Sigmoid colon (tissue), 7 donors: Measurements from ENCODE around the gene NME4. TPM values are rescaled to one million over a fixed set of nuclear protein-coding genes. Genes with fewer than 3 reads are reported as not detected.

Experiments used
- DNase-seq: peaks from one replicate; pipeline ENCODE4 v3.0.0-alpha.2; 2019
- H3K27ac ChIP-seq, 4 donors: fragments of 200-600 bp; sonication (generic); one replicate each; pipeline ENCODE4 v1.5.1; 2016 to 2019; ENCODE audit warnings: mild to moderate bottlenecking in 1 of 4
- H3K27me3 ChIP-seq, 3 donors: fragments of 200-600 bp; sonication (generic); one replicate each; pipeline ENCODE4 v1.5.1; 2019; ENCODE audit warnings: mild to moderate bottlenecking in 1 of 3
- H3K36me3 ChIP-seq, 4 donors: fragments of 200-600 bp; sonication (generic); one replicate each; pipeline ENCODE4 v1.5.1; 2016 to 2019
- H3K4me1 ChIP-seq, 4 donors: fragments of 200-600 bp; sonication (generic); one replicate each; pipeline ENCODE4 v1.5.1; 2017 to 2019
- H3K4me3 ChIP-seq, 4 donors: fragments of 200-600 bp; sonication (generic); one replicate each; pipeline ENCODE4 v1.5.1; 2017 to 2019; ENCODE audit warnings: mild to moderate bottlenecking in 2 of 4, moderate library complexity in 1 of 4
- H3K9me3 ChIP-seq, 4 donors: fragments of 200-600 bp in 3 of 4; sonication (generic) in 3 of 4; one replicate each; pipeline versions ENCODE4 v1.5.1 to v1.6.1; 2013 to 2019
- EP300 ChIP-seq, 4 donors: sonication (generic); formaldehyde crosslinking; IDR thresholded peaks; one replicate each; pipeline ENCODE4 v1.6.1; 2017; ENCODE audit warnings: antibody characterized with exemption in 4 of 4
- POLR2A ChIP-seq, 2 donors: fragments of 450-650 bp; IDR thresholded peaks; one replicate each; pipeline ENCODE4 v1.6.1; 2016; ENCODE audit warnings: antibody characterized with exemption in 2 of 2, mild to moderate bottlenecking in 2 of 2, moderate library complexity in 2 of 2
- POLR2AphosphoS5 ChIP-seq, 4 donors: sonication (generic); formaldehyde crosslinking; IDR thresholded peaks; one replicate each; pipeline ENCODE4 v1.6.1; 2017; ENCODE audit warnings: antibody characterized with exemption in 4 of 4
- WGBS, 2 donors: extraction: QIAGEN DNeasy Blood & Tissue Kit; methylation state at CpG; one replicate each; pipeline ENCODE4 v1.1.7; 2013; 5-methylcytosine and 5-hydroxymethylcytosine counted together
- intact Hi-C: fragments of 100-400 bp; cut with DNase I; formaldehyde crosslinking; loops from one replicate; pipeline ENCODE4 v1.15.1; 2023
- polyA plus RNA-seq, 3 donors: library from polyadenylated mRNA; stranded (reverse); fragments of 200-250 nt; gene quantifications; one replicate each; pipeline ENCODE4 v1.2.3, GENCODE V29; 2013
- total RNA-seq, 4 donors: library from RNA; depleted of rRNA; stranded (reverse); fragments of >200 nt; gene quantifications; one replicate each; pipeline ENCODE4 v1.1.0, GENCODE V29; 2016
- TF ChIP-seq, protein P1 (sequence below), 4 experiments: fragments of 450-650 bp in 3 of 4; fragments of 200-600 bp in 1 of 4; IDR thresholded peaks; one replicate each; pipeline ENCODE4 v1.5.1; 2016 to 2019; ENCODE audit warnings: antibody characterized with exemption in 4 of 4, mild to moderate bottlenecking in 3 of 4, moderate library complexity in 2 of 4
- donor health status: healthy with polysubstance abuse.
- donor health status: Bipolar disorder and iron deficiency.
- donor health status: healthy.

The NME4 gene
- total and polyA plus RNA-seq, 7 donors, result 39.6 to 281 (median 138) TPM

DNA sequence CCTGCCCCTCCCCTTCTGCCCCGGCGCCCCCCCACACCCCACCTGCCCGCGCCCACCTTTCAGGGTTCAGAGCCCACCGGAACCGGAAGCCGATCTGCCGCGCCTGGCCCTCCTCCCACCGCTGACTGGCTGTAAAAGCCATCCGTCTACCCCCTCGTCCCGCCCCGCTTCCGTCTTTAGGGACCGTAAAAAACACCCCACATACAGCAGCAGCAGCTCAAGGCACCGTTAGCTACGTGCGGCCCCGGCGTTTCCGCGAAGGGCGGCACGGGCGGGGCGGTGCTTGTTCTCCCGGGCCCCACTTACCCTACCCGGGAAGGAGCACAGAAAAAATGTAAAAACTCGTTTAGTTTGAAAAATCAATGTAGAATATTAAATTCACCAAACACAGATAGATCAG, 26.6 kb upstream of the NME4 start, which contains the start of gene MRPL28:
TSS of gene MRPL28 (minus strand) at position 96 of the 400 bp plus-strand sequence. CDS start 320 bp downstream, outside the sequence.
- H3K4me1 ChIP-seq, result peaks cover 3 to 20% (median 18%) of the 10 kb centered on the region in 4 donors
- intact Hi-C loops, result loop anchor here (5.0 kb wide), 1 partner anchor 48 kb away; no protein-coding TSS in a partner anchor
- no peaks in the 10 kb centered on the region for H3K27me3 ChIP-seq
- H3K27ac ChIP-seq, result peak within 1 kb of the TSS; percentile 76 to 79 (median 76)
- no peaks in the 10 kb centered on the region for H3K9me3 ChIP-seq
- TF ChIP-seq EP300 (IDR thresholded peaks at IDR 0.05) (no peak), POLR2AphosphoS5 (IDR thresholded peaks at IDR 0.05) (peak; percentile 14 to 79 (median 53))
- peaks cover 14 to 69% (median 35%) of the 10 kb centered on the region in 4 donors for H3K36me3 ChIP-seq
- peak; percentile 98 for DNase-seq
- WGBS, 2 donors, result 1% methylated on average over 30 of the region's 30 CpGs
- H3K4me3 ChIP-seq, result peak within 1 kb of the TSS; percentile 44 to 59 (median 55)

DNA sequence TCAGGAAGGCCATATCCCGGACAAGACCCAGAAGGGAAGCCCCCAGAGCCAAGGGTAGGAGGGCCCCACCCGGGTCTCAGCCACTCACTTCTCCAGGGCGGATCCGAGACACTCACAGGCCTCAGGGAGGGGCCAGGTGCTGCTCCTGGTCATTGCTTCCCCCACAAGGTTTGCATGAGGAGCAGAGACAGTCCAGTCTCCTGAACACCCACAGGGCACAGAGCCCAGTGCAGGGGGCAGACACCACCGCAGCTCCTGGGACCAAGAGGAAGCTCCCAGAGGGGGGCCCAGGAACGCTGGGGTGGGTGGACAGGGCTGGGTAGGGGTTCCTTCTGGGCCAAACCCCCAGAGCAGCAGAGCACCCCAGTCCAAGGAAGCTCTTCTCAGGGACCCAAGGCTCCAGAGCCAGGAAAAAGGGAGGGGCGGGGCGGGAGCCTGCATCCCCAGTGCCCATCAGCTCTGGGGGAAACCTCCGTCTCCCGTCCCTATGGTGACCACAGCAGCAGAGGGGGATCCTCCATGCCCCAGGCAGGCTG, 26.0 kb upstream of the NME4 start:
- Histone ChIP-seq H3K27me3 (no peaks in the 10 kb centered on the region), H3K4me1 (peaks cover 3 to 20% (median 18%) of the 10 kb centered on the region in 4 donors), H3K9me3 (no peaks in the 10 kb centered on the region), H3K36me3 (peaks cover 14 to 74% (median 39%) of the 10 kb centered on the region in 4 donors), H3K27ac (peak overlapping the region; percentile 76 to 79 (median 76)), H3K4me3 (peak overlapping the region in 3 of 4 donors; percentile 53 to 59 (median 57))
- peak; percentile 70 for DNase-seq
- TF ChIP-seq EP300 (IDR thresholded peaks at IDR 0.05) (no peak), POLR2A (IDR thresholded peaks at IDR 0.05) (no peak), POLR2AphosphoS5 (IDR thresholded peaks at IDR 0.05) (no peak)
- TF ChIP-seq, protein P1, sequence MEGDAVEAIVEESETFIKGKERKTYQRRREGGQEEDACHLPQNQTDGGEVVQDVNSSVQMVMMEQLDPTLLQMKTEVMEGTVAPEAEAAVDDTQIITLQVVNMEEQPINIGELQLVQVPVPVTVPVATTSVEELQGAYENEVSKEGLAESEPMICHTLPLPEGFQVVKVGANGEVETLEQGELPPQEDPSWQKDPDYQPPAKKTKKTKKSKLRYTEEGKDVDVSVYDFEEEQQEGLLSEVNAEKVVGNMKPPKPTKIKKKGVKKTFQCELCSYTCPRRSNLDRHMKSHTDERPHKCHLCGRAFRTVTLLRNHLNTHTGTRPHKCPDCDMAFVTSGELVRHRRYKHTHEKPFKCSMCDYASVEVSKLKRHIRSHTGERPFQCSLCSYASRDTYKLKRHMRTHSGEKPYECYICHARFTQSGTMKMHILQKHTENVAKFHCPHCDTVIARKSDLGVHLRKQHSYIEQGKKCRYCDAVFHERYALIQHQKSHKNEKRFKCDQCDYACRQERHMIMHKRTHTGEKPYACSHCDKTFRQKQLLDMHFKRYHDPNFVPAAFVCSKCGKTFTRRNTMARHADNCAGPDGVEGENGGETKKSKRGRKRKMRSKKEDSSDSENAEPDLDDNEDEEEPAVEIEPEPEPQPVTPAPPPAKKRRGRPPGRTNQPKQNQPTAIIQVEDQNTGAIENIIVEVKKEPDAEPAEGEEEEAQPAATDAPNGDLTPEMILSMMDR (IDR thresholded peaks at IDR 0.05), result no peak
- WGBS, 2 donors, result 53 to 66% methylated on average over 10 of the region's 10 CpGs
- intact Hi-C loops, result loop anchor here (5.0 kb wide), 1 partner anchor 49 kb away; no protein-coding TSS in a partner anchor

GRCh38 chr16:371515-372301, 25.3 kb upstream of the NME4 start:
- Histone ChIP-seq H3K4me1 (peaks cover 3 to 20% (median 18%) of the 10 kb centered on the region in 4 donors), H3K4me3 (no peak overlapping the region), H3K36me3 (peaks cover 12 to 76% (median 44%) of the 10 kb centered on the region in 4 donors), H3K9me3 (no peaks in the 10 kb centered on the region), H3K27me3 (no peaks in the 10 kb centered on the region), H3K27ac (peak overlapping the region in 3 of 4 donors; percentile 76 to 77 (median 76))
- 89 to 92% methylated on average over 31 of the region's 31 CpGs for WGBS, 2 donors
- intact Hi-C loops, result loop anchor here (5.0 kb wide), 1 partner anchor 49 kb away; no protein-coding TSS in a partner anchor
- DNase-seq, result peak; percentile 66
- TF ChIP-seq, protein P1 (IDR thresholded peaks at IDR 0.05), result no peak
- no peak for TF ChIP-seq POLR2AphosphoS5 (IDR thresholded peaks at IDR 0.05)
- no peak for TF ChIP-seq EP300 (IDR thresholded peaks at IDR 0.05)
- no peak for TF ChIP-seq POLR2A (IDR thresholded peaks at IDR 0.05)

GRCh38 chr16:372302-372983, 24.6 kb upstream of the NME4 start:
- Histone ChIP-seq H3K9me3 (no peaks in the 10 kb centered on the region), H3K36me3 (peaks cover 10 to 76% (median 44%) of the 10 kb centered on the region in 4 donors), H3K27ac (no peak overlapping the region), H3K4me3 (no peak overlapping the region), H3K27me3 (no peaks in the 10 kb centered on the region), H3K4me1 (peaks cover 3 to 20% (median 18%) of the 10 kb centered on the region in 4 donors)
- intact Hi-C loops, result loop anchor here (5.0 kb wide), 1 partner anchor 50 kb away; no protein-coding TSS in a partner anchor
- DNase-seq, result no peak
- no peak for TF ChIP-seq EP300 (IDR thresholded peaks at IDR 0.05)
- no peak for TF ChIP-seq POLR2AphosphoS5 (IDR thresholded peaks at IDR 0.05)
- TF ChIP-seq, protein P1 (IDR thresholded peaks at IDR 0.05), result no peak
- no peak for TF ChIP-seq POLR2A (IDR thresholded peaks at IDR 0.05)
- 94% methylated on average over 19 of the region's 19 CpGs for WGBS, 2 donors
